ENCODE results near the gene GBX1.
A peak's percentile ranks its signal among the peaks of the same experiment; 100 is the strongest.

GBX1 gene

GRCh38 chr7:151167197-151167961 is at the start of gene GBX1:
TSS of gene GBX1 (minus strand) at chr7:151167694. CDS start at chr7:151167548, 146 bp downstream.
- peak; percentile 23 for DNase-seq (ENCODE audit: low spot score)

- no peak for DNase-seq (ENCODE audit: low spot score)
Observed at GRCh38 chr7:151215396-151215795, 47.9 kb upstream of the GBX1 start.

- no peak for DNase-seq (ENCODE audit: low spot score)
Observed at GRCh38 chr7:151213826-151214225, 46.3 kb upstream of the GBX1 start.

- no peak for DNase-seq (ENCODE audit: low spot score)
Observed at GRCh38 chr7:151212626-151213025, 45.1 kb upstream of the GBX1 start.

GRCh38 chr7:151211155-151211772 is 43.8 kb upstream of the GBX1 start:
- no peak for DNase-seq (ENCODE audit: low spot score)

- DNase-seq (ENCODE audit: low spot score), result no peak
Observed at GRCh38 chr7:151210087-151210854, 42.8 kb upstream of the GBX1 start, which contains the start of gene H2BK1. TSS of gene H2BK1 (minus strand) at chr7:151210488. CDS start at chr7:151210318, 170 bp downstream.

- DNase-seq (ENCODE audit: low spot score), result no peak
Observed at GRCh38 chr7:151209588-151209987, 42.1 kb upstream of the GBX1 start.

GRCh38 chr7:151208253-151208862 is 40.9 kb upstream of the GBX1 start:
- no peak for DNase-seq (ENCODE audit: low spot score)

GRCh38 chr7:151207804-151208203 is 40.3 kb upstream of the GBX1 start:
- no peak for DNase-seq (ENCODE audit: low spot score)

- DNase-seq (ENCODE audit: low spot score), result no peak
Observed at GRCh38 chr7:151207315-151207714, 39.8 kb upstream of the GBX1 start.

- no peak for DNase-seq (ENCODE audit: low spot score)
Observed at GRCh38 chr7:151206914-151207313, 39.4 kb upstream of the GBX1 start.

- no peak for DNase-seq (ENCODE audit: low spot score)
Observed at GRCh38 chr7:151205730-151206129, 38.2 kb upstream of the GBX1 start.

GRCh38 chr7:151204383-151205032 is 37.0 kb upstream of the GBX1 start:
- DNase-seq (ENCODE audit: low spot score), result no peak

- no peak for DNase-seq (ENCODE audit: low spot score)
Observed at GRCh38 chr7:151202836-151203235, 35.3 kb upstream of the GBX1 start.

GRCh38 chr7:151201751-151202150 is 34.3 kb upstream of the GBX1 start:
- no peak for DNase-seq (ENCODE audit: low spot score)

- no peak for DNase-seq (ENCODE audit: low spot score)
Observed at GRCh38 chr7:151201344-151201743, 33.9 kb upstream of the GBX1 start.

GRCh38 chr7:151198945-151199848 is 31.7 kb upstream of the GBX1 start:
- no peak for DNase-seq (ENCODE audit: low spot score)

GRCh38 chr7:151197932-151198331 is 30.4 kb upstream of the GBX1 start:
- DNase-seq (ENCODE audit: low spot score), result no peak

GRCh38 chr7:151195616-151196450 is 28.3 kb upstream of the GBX1 start:
- DNase-seq (ENCODE audit: low spot score), result no peak

GRCh38 chr7:151194188-151194587 is 26.7 kb upstream of the GBX1 start:
- no peak for DNase-seq (ENCODE audit: low spot score)
